ENCODE measurements around the gene HOXD9.

Gene HOXD9

GRCh38 chr2:176085861-176086771 lies 36.4 kb upstream of the HOXD9 start:
- DNase-seq (ENCODE audit: low spot score), result peak; percentile 20

- DNase-seq (ENCODE audit: low spot score), result no peak
Observed at GRCh38 chr2:176087330-176088047, 35.0 kb upstream of the HOXD9 start.

GRCh38 chr2:176088048-176088936 lies 34.2 kb upstream of the HOXD9 start:
- DNase-seq (ENCODE audit: low spot score), result peak; percentile 23

- DNase-seq (ENCODE audit: low spot score), result no peak
Observed at GRCh38 chr2:176088937-176089842, 33.3 kb upstream of the HOXD9 start.

- DNase-seq (ENCODE audit: low spot score), result no peak
Observed at GRCh38 chr2:176089843-176090395, 32.6 kb upstream of the HOXD9 start.

- DNase-seq (ENCODE audit: low spot score), result no peak
Observed at GRCh38 chr2:176090862-176091261, 31.7 kb upstream of the HOXD9 start.

- DNase-seq (ENCODE audit: low spot score), result no peak
Observed at GRCh38 chr2:176091329-176092258, 30.9 kb upstream of the HOXD9 start.

- DNase-seq (ENCODE audit: low spot score), result no peak
Observed at GRCh38 chr2:176092270-176093144, 30.0 kb upstream of the HOXD9 start, which contains the start of gene HOXD13. HOXD13 (plus strand) TSS chr2:176092721; CDS start chr2:176092891, 170 bp downstream.

- DNase-seq (ENCODE audit: low spot score), result no peak
Observed at GRCh38 chr2:176093145-176093897, 29.2 kb upstream of the HOXD9 start.

GRCh38 chr2:176093898-176094249 lies 28.6 kb upstream of the HOXD9 start:
- no peak for DNase-seq (ENCODE audit: low spot score)

GRCh38 chr2:176094349-176094748 lies 28.2 kb upstream of the HOXD9 start:
- DNase-seq (ENCODE audit: low spot score), result no peak

GRCh38 chr2:176095421-176095820 lies 27.1 kb upstream of the HOXD9 start:
- no peak for DNase-seq (ENCODE audit: low spot score)

GRCh38 chr2:176096243-176096985 lies 26.1 kb upstream of the HOXD9 start:
- DNase-seq (ENCODE audit: low spot score), result no peak

- DNase-seq (ENCODE audit: low spot score), result peak; percentile 52
Observed at GRCh38 chr2:176096986-176097819, 25.3 kb upstream of the HOXD9 start.

GRCh38 chr2:176097820-176098365 lies 24.6 kb upstream of the HOXD9 start:
- no peak for DNase-seq (ENCODE audit: low spot score)
